Neural progenitor cell (in vitro differentiated cells): Measurements from ENCODE around the gene RSU1.

ENCODE experiments used
- EZH2 ChIP-seq: fragments of 200-600 bp; sonication (generic); IDR thresholded peaks from 2 replicates; pipeline ENCODE4 v1.6.1; 2017; ENCODE audit warnings: antibody characterized with exemption, mild to moderate bottlenecking, moderate library complexity
- EZH2phosphoT487 ChIP-seq: fragments of 200-600 bp; sonication (generic); IDR thresholded peaks from 2 replicates; pipeline ENCODE4 v1.6.1; 2017; ENCODE audit warnings: antibody characterized with exemption
- TF ChIP-seq, protein P1 (sequence below): fragments of 200-600 bp; sonication (generic); IDR thresholded peaks from 2 replicates; pipeline ENCODE4 v1.5.1; 2017; ENCODE audit warnings: antibody characterized with exemption, mild to moderate bottlenecking

GRCh38 chr10:16675334-16675733 is 141.9 kb downstream of the RSU1 start:
- TF ChIP-seq, protein P1, sequence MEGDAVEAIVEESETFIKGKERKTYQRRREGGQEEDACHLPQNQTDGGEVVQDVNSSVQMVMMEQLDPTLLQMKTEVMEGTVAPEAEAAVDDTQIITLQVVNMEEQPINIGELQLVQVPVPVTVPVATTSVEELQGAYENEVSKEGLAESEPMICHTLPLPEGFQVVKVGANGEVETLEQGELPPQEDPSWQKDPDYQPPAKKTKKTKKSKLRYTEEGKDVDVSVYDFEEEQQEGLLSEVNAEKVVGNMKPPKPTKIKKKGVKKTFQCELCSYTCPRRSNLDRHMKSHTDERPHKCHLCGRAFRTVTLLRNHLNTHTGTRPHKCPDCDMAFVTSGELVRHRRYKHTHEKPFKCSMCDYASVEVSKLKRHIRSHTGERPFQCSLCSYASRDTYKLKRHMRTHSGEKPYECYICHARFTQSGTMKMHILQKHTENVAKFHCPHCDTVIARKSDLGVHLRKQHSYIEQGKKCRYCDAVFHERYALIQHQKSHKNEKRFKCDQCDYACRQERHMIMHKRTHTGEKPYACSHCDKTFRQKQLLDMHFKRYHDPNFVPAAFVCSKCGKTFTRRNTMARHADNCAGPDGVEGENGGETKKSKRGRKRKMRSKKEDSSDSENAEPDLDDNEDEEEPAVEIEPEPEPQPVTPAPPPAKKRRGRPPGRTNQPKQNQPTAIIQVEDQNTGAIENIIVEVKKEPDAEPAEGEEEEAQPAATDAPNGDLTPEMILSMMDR = no peak
- no peak for TF ChIP-seq EZH2
- no peak for TF ChIP-seq EZH2phosphoT487
